ENCODE results near the gene NEK10.

GRCh38 chr3:27174530-27174929 lies 194.7 kb downstream of the NEK10 start:
- TF ChIP-seq EZH2 (IDR thresholded peaks at IDR 0.05) (no peak), POLR2AphosphoS5 (IDR thresholded peaks at IDR 0.05; ENCODE audit: borderline replicate concordance, low read depth, low read length) (no peak), FOXP2 (optimal IDR thresholded peaks at IDR 0.05; ENCODE audit: control extremely low read depth, extremely low read length, insufficient read depth) (no peak)

All from SK-N-MC (cell line).